ENCODE data around the gene FOXA3.

GRCh38 chr19:45883586-45883880 lies 19.4 kb downstream of the FOXA3 start:
- TF ChIP-seq CTCF (IDR thresholded peaks at IDR 0.05) (no peak), POLR2A (IDR thresholded peaks at IDR 0.05) (no peak)
